Skeletal muscle satellite cell (primary cell): ENCODE measurements around the gene TSC2.

Experiments used
- H3K27me3 ChIP-seq: 2 replicates; pipeline ENCODE4 v1.7.0; 2013; ENCODE audit warnings: low read length; ENCODE audit not compliant: control insufficient read depth, insufficient read depth
- H3K36me3 ChIP-seq: 2 replicates; pipeline ENCODE4 v1.7.0; 2013; ENCODE audit warnings: mild to moderate bottlenecking, control low read depth, low read length; ENCODE audit not compliant: insufficient read depth
- H3K4me1 ChIP-seq: 2 replicates; pipeline ENCODE4 v1.7.0; 2013; ENCODE audit warnings: low read length; ENCODE audit not compliant: control insufficient read depth, insufficient read depth
- H3K4me2 ChIP-seq: 2 replicates; pipeline ENCODE4 v1.7.0; 2013; ENCODE audit warnings: mild to moderate bottlenecking, low read length
- H3K4me3 ChIP-seq: 2 replicates; pipeline ENCODE4 v1.7.0; 2013; ENCODE audit warnings: low read length
- H3K9ac ChIP-seq: 2 replicates; pipeline ENCODE4 v1.7.0; 2013; ENCODE audit warnings: mild to moderate bottlenecking, low read depth, low read length, moderate library complexity
- H3K9me3 ChIP-seq: replicated peaks from 2 replicates; pipeline ENCODE4 v1.7.0; 2013; ENCODE audit warnings: mild to moderate bottlenecking, control low read depth, low read length

TSC2 gene

DNA sequence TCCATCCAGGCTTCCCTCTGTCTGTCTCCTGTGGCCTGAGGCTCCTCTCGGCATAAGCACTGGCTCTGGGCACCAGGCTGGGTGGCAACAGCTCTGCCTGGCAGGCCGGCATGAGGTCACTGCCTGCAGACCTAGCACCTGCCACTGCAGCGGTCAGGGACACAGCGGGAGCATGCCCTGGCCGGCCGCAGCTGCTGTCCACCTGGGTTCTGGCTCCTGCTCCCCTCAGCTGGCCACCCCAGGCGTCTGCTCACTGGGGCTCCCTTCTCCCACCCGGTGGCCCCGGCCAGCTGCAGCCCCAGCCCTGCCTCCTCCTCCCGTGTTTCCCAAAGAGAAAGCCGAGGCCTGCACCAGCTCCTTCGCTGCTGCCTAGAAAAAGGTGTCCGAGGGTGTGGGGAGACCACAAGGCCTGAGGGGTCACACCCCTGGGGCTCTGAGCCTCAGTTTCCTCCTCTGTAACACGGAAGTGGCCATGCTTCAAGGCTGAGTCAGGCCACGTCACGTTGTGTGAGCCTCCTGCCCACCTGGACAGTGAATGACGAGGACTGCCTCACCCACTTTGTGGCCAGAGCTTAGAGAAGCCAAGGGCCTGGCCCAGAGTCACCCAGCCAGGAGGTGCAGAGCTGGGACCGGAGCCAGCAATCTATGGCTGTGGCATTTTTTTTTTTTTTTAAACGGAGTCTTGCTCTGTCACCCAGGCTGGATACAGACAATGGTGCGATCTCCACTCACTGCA lies 6.8 kb upstream of the TSC2 start:
- H3K4me1 ChIP-seq: peaks cover 55% of the 10 kb centered on the region
- peaks cover 24% of the 10 kb centered on the region for H3K36me3 ChIP-seq
- H3K4me3 ChIP-seq: no peak overlapping the region
- peak overlapping the region; percentile 5 for H3K9ac ChIP-seq
- no peaks in the 10 kb centered on the region for H3K9me3 ChIP-seq
- no peaks in the 10 kb centered on the region for H3K27me3 ChIP-seq
- H3K4me2 ChIP-seq: peak overlapping the region; percentile 50

DNA sequence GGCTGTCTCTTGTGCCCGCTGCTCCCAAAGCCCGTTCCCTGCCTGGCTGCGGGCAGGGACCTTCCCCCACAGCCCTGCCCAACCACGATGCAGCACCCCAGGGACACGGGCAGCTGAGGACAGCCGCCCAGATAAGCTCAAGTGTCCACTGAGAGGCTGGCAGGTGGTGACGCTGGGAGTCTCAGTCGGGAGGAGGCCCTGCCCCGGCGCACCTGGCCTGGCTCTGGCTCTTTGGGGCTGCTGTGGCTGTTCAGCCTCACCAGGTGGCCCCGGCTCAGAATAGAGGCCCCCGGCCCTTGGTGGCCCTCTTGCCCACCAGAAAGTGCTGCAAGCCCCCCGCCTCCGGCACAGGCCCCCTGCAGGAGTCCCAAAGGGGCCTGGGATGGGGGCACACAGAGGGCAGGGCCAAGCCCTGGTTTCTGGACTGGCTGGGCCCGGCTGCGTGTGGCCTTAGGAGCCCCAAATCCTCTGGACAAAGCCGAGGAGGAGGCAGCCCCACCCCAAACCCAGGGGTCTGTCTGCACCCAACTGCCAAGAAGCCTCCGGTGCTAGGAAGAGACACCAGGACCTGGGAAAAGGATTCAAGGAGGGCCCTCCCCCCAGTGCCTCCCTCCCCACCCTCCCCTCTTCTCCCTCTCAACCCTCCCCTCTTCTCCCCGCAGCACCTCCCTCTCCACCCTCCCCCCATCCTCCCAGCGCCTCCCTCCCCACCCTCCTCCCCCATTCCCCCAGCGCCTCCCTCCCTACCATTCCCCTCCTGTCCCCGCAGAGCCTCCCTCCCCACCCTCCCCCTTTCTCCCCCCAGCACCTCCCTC lies 5.4 kb upstream of the TSC2 start:
- H3K9ac ChIP-seq: no peak overlapping the region
- peaks cover 10% of the 10 kb centered on the region for H3K36me3 ChIP-seq
- H3K9me3 ChIP-seq: no peaks in the 10 kb centered on the region
- H3K27me3 ChIP-seq: no peaks in the 10 kb centered on the region
- no peak overlapping the region for H3K4me3 ChIP-seq
- peaks cover 56% of the 10 kb centered on the region for H3K4me1 ChIP-seq
- no peak overlapping the region for H3K4me2 ChIP-seq

DNA sequence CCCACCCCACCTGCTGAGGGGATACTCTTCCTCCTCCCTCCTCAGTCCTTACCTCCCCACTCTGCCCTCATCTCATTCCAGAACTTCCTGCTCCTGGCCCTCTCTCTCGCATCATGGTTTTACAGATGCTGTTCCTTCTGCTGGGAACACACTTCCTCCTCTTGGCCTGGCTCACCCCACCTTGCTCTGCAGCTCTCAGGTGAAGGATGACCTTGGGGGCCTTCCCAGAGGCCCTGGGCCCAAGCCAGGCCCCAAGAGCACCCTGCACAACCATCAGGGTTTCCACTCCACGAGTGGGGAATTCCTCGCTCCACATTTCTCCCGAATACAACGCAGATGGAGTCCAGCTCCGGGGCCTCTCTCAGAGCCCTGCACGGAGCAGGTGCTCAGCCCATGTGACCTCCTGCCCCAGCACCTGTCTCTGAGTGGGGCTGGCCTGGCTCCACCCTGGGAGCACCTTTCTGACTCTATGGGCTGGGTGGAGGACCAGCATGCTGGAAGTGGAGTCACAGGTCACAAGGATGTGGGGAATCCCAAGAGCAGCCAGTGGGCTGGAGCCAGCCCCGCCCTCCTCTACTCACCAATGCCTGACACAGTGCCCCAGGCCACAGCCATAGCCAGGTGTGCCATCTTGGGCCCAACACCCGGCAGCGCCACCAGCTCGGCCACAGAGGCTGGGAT lies 4.7 kb upstream of the TSC2 start:
- Histone ChIP-seq H3K4me3 (no peak overlapping the region), H3K9me3 (no peaks in the 10 kb centered on the region), H3K36me3 (peaks cover 8% of the 10 kb centered on the region), H3K4me2 (no peak overlapping the region), H3K4me1 (peaks cover 55% of the 10 kb centered on the region), H3K27me3 (no peaks in the 10 kb centered on the region), H3K9ac (no peak overlapping the region)

DNA sequence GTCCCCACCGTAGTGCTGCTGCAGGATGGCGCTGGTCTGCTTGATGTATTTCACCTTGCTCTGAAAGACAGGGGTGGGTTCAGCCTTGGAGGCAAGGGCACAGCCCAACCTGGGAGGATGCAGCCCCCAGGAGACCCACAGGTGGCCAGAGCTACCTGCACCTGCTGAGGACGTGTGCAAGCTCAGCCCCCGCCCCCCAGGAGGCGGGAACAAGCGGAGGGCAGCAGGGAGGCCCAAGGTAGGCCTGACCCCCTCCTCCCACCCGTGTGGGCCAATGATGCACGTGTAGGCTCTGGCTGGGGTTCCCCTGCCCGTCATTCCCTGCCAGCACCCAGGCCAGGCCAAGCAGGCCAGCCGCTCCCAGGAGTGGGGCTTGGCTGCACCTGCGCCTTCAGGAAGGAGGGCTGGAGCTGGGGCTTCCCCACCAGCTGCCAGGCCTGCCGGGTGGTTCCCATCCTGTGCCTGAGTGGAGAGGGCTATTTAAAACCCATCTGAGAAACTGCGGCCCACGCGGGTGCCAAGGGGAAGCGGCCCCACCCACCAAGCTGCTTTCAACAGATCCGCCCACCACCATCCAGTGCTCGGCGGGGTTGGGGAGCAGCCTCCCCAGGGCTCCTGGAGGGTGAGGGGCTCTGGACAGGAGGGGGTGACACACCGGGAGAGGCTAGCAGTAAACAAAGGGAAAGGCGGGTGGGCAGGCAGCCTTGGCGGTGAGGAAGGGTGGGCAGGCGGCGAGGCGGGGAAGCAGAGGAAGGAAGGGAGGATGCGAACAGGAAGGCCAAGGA lies 3.9 kb upstream of the TSC2 start:
- H3K4me1 ChIP-seq: peaks cover 57% of the 10 kb centered on the region
- peaks cover 4% of the 10 kb centered on the region for H3K36me3 ChIP-seq
- H3K27me3 ChIP-seq: no peaks in the 10 kb centered on the region
- no peaks in the 10 kb centered on the region for H3K9me3 ChIP-seq
- H3K4me3 ChIP-seq: no peak overlapping the region
- no peak overlapping the region for H3K4me2 ChIP-seq
- no peak overlapping the region for H3K9ac ChIP-seq

DNA sequence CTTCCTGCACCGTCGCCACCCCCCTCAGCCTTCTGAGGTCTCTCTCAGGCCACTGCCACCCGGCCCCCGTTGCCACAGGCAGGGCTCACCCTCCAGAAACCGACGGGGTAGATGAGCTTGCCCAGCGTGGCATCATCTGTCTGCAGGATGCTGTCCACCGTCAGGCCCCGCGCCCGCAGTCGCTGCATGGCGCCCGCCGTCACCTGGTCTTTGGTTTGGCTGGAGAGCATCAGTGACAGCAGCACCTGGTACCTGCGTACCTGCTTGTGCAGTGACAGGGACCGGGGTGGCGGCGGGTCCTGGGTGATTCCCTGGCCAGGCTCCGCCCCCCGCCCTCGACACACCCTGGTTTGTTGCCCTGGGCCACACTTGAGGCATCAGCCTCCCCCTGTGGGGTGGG lies 3.2 kb upstream of the TSC2 start:
- no peak overlapping the region for H3K4me2 ChIP-seq
- H3K9me3 ChIP-seq: no peaks in the 10 kb centered on the region
- H3K27me3 ChIP-seq: no peaks in the 10 kb centered on the region
- H3K4me3 ChIP-seq: no peak overlapping the region
- H3K9ac ChIP-seq: no peak overlapping the region
- H3K36me3 ChIP-seq: no peaks in the 10 kb centered on the region
- H3K4me1 ChIP-seq: peaks cover 55% of the 10 kb centered on the region

DNA sequence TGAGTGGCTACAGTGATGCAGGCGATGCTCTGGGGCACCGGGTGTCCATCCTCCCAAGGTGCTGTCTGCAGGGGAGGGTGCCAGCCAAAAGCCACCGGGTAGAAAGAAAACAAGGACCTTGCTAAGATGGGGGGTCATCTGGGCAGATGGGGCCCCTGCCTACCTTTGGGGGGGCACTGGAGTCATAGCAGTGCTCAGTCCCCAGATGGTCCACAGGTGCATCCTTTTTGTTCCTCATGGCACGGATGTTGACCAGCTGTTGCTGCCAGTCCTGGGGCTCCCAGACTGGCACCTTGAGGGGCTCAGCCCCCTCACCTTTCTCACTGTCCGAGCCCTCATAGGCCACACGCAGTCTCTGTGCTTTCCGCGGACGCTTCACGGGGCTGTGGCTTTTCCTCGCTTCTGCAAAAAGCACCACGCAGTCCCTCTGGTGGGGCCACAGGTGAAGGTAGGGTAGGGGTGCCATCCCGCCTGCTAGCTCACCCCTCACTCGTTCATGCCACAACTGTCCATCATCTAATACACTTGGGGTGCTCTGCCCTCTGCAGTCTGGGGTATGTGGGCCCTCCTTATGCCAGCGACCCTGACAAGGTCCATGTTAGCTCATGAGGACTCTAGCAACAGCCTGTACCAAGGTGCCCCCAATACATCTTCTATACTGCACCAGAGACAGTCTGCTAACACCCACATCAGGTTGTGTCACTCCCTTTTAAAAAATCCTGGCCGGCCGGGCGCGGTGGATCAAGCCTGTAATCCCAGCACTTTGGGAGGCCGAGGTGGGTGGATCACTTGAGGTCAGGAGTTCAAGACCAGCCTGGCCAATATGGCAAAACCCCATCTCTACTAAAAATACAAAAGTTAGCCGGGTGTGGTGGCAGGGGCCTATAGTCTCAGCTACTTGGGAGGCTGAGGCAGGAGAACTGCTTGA lies 1.6 kb upstream of the TSC2 start:
- H3K4me3 ChIP-seq: no peak overlapping the region
- H3K4me1 ChIP-seq: peaks cover 38% of the 10 kb centered on the region
- H3K9ac ChIP-seq: no peak overlapping the region
- no peaks in the 10 kb centered on the region for H3K9me3 ChIP-seq
- H3K36me3 ChIP-seq: peaks cover 7% of the 10 kb centered on the region
- H3K27me3 ChIP-seq: no peaks in the 10 kb centered on the region
- H3K4me2 ChIP-seq: peak overlapping the region; percentile 94

DNA sequence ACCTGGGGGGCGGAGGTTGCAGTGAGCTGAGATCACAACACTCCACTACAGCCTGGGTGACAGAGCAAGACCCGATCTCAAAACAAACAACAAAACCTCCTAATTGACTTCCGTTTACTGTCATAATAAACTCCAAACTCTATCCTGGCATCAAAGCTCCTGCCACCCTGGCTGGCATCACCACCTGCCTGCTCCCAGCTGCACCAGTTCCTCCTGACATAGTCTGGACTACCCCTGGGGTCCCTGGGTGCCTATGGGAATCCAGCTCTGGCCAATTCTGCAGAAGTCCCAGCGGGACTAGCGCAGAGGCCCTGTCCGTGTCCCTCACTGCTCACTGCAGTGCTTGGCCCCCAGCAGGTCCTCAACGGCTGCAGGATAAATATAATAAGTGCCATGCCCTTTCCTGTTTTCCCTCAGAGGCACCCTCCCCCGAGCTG lies 874 bp upstream of the TSC2 start:
- Histone ChIP-seq H3K4me3 (peak overlapping the region; percentile 93), H3K27me3 (no peaks in the 10 kb centered on the region), H3K4me2 (peak overlapping the region; percentile 94), H3K9ac (peak overlapping the region; percentile 87), H3K4me1 (peaks cover 32% of the 10 kb centered on the region), H3K36me3 (peaks cover 14% of the 10 kb centered on the region), H3K9me3 (no peaks in the 10 kb centered on the region)

DNA sequence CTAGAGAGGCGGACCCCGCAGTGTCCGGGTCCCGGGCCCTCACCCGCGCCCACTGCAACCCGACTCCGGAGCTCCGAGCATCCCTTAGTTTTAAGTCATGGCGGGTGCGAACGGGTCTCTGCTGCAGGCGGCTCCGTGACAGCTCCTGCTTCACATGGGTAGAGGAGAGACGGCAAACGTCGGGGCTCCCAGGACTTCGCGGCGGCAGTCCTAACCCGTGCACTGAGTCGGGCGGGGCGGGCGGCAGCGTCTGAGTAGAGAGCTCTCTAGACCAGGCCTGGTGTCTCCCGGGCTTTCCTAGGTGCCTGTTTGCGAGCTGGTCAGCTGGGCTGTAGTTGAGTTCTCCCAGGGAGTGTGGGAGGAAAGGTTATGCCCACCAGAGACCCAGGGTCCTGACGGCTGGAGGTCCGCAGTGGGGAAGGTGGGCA lies 345 bp downstream of the TSC2 start:
- peaks cover 25% of the 10 kb centered on the region for H3K36me3 ChIP-seq
- H3K9me3 ChIP-seq: no peaks in the 10 kb centered on the region
- H3K4me2 ChIP-seq: peak overlapping the region; percentile 94
- H3K27me3 ChIP-seq: no peaks in the 10 kb centered on the region
- peak overlapping the region; percentile 93 for H3K4me3 ChIP-seq
- H3K4me1 ChIP-seq: peaks cover 32% of the 10 kb centered on the region
- H3K9ac ChIP-seq: peak overlapping the region; percentile 87

DNA sequence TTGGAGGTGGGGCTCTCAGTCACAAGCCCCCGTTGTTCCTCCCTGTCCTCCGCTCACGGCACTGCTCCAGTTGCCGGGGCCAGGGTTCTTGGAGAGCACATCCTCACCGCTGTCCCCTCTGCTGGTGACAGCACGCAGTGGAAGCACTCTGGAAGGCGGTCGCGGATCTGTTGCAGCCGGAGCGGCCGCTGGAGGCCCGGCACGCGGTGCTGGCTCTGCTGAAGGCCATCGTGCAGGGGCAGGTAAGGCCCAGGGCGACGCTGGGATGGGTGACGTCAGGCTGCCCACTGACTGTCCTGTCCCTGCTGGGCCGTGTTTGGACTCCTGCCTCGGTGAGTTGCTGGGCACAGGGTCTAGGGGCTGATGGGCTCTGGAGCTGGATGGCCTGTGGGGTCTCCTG lies 5.4 kb downstream of the TSC2 start:
- H3K4me3 ChIP-seq: no peak overlapping the region
- H3K9ac ChIP-seq: no peak overlapping the region
- peaks cover 10% of the 10 kb centered on the region for H3K4me1 ChIP-seq
- no peak overlapping the region for H3K4me2 ChIP-seq
- no peaks in the 10 kb centered on the region for H3K27me3 ChIP-seq
- H3K9me3 ChIP-seq: no peaks in the 10 kb centered on the region
- H3K36me3 ChIP-seq: peaks cover 59% of the 10 kb centered on the region

DNA sequence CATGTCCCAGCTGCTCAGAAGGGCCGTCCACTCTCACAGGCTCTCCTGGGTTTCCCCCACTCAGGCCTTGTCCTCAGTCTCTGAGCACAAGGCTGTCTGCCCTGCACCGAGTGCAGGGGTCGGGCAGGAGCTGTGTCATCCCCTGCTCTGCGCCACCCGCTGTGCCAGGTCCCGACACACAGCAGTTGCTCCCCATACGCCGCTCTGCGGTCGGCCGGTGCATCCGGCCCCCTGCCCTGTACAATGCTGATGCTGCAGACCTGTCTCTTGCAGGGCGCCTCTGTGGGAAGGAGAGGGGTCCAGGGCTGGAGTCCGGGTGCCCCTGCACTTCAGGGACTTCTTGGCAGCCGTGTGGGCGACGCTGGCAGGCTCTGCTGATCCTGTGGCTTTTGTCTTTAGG lies 6.1 kb downstream of the TSC2 start:
- Histone ChIP-seq H3K4me2 (no peak overlapping the region), H3K9me3 (no peaks in the 10 kb centered on the region), H3K9ac (no peak overlapping the region), H3K27me3 (no peaks in the 10 kb centered on the region), H3K36me3 (peaks cover 65% of the 10 kb centered on the region), H3K4me1 (peaks cover 4% of the 10 kb centered on the region), H3K4me3 (no peak overlapping the region)
